GM21619 (cell line): Measurements from ENCODE around the gene R3HDM2.
"Not testable (repeated sequence)": the region's sequence is repeated elsewhere in the genome, so short reads cannot be mapped to it uniquely, and the experiment has no call there.

Source experiments
- ATAC-seq: cut with Tn5 transposase; IDR thresholded peaks from one replicate; pipeline ENCODE4 v1.9.1; 2021; ENCODE audit not compliant: unreplicated experiment

The R3HDM2 gene

DNA sequence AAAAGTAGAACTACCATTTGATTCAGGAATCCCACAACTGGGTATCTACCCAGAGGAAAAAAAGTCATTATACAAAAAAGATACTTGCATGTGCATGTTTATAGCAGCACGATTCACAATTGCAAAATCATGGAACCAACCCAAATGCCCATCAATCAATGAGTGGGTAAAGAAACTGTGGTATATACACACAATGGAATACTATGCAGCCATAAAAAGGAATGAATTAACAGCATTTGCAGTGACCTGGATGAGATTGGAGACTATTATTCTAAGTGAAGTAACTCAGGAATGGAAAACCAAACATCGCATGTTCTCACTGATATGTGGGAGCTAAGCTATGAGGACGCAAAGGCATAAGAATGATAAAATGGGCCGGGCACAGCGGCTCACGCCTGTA, 154.6 kb downstream of the R3HDM2 start:
- ATAC-seq = not testable (repeated sequence)

DNA sequence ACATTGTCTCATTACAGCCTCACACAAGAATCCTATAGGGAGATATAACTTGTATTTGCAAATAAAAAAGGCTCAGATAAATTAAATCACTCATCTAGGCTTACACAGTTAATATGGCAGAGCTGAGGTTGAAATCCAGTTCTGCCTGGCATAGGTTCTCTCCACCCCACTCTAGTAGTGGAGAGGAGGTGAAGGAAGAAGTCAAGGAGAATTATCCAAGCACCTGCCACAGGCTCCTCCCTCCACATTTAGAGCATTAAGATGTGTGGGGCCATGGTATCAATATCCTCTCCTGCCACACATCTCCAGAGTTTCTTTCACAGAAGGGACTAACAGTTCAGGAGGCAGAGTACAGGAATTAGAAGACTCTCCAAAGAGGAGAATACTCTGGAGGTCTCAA, 157.3 kb downstream of the R3HDM2 start:
- no peak for ATAC-seq

DNA sequence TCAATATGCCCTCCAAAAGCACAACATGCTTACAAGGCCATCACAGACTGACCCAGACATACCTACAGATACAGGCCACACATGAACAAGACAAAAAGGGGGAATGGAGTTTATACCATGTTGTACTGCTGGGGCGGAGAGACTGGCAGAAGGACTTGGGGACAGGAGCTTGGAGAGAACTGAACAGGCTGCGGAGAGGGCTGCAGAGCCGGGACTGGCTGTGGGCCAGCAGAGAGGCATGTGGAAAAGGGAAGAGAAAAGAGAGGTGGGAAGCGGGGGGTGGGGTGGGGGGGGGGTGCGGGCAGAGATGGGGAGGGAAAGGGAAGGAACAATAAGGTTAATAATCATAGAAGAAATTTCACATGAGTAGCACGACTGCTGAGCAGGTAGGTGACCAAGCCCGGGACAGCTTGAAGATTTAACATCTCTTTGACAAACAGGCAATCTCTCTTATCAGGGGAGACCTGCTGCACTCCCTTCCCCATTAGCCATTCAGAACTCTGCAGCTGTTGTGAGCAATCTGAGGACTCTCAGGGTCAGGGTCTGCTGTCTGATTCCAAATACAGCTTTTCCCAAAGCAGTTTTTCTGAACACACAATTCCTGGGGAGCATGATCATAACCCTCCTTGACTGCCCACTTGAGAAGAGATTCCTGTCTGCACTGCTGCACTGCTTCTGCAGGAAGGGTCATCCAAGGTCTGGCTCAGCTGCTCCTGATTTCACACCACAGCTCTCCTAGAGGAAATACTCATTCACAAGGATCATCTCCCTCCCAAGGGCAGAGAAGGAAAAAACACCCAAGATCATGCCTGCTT, 158.3 kb downstream of the R3HDM2 start:
- no peak for ATAC-seq

DNA sequence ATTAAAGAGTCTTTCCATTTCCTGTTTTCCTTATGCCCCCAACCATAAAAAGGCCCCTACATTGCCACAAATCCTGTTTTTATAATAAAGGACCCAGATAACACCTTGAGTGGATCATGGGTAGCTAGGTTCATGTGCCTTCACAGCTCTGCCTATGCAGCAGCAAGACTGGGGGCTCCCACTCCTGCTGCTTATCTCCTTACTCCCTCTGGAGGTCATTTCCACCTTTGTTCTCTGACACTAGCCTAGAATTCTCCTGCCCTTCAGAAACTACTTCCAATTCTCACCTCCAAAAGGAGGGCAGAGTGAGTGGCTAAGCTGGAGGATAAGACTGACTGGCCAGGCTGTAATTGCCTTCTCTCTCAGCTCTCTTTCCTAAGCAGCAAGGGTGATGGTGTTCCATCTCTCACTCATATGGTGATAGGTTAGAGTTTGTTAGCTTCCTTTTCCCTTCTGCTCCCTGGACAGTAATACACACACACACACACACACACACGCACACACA, 159.8 kb downstream of the R3HDM2 start:
- no peak for ATAC-seq

DNA sequence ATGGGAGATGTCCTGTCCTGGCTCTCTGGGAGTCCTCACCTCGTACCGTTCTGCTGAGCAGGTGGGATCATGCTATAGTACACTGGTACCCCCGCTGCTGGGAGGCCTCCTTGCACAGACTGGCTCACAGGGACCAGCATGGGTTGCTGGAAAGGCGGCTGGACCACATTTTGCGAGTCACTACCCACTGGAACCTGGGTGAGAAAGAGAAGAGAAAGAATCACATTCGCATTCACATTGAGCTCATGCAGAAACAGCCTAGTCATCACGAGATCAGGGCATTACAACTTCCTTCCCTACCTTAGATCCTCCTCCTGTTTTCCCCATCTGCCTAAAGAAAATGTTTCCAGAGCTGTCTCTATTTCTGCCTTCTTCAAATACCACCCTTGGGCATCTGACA, 162.6 kb downstream of the R3HDM2 start:
- no peak for ATAC-seq

DNA sequence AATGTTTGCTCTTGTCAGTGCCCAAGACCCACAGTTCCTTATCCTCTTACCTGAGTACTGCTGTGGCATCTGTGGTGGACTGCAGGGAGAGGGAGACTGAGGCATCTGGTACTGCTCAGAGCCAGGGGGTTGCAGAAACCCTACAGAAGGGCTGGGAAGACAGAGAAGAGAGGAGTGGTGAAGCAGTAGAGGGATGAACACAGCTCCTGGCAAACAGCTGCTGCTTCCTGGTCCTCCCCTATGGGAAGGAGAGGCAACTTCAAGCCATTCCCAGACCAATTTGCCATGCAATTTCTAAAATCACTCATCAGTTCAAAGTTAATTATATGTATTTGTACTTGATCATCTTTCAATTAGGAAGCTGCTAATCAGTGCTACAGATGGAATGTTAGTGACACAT, 164.2 kb downstream of the R3HDM2 start:
- no peak for ATAC-seq

DNA sequence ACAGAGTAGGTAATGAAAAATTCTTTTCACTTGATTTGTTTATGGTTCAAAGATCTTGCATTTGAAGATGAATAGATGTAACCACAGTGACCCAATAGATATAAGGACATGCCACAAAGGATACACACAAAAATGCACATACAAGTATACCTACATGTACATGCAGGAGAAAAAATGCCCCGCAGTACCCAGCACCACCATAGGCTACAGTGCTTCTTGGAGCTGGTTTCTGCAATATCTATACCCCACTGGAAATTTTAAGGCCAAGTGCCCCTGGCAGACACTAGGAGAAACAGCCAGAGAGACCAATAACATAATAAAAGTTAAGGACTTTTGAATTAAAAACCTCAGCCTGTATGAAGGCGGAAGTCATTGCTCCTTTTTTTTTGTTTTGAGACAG, 167.7 kb downstream of the R3HDM2 start:
- no peak for ATAC-seq

DNA sequence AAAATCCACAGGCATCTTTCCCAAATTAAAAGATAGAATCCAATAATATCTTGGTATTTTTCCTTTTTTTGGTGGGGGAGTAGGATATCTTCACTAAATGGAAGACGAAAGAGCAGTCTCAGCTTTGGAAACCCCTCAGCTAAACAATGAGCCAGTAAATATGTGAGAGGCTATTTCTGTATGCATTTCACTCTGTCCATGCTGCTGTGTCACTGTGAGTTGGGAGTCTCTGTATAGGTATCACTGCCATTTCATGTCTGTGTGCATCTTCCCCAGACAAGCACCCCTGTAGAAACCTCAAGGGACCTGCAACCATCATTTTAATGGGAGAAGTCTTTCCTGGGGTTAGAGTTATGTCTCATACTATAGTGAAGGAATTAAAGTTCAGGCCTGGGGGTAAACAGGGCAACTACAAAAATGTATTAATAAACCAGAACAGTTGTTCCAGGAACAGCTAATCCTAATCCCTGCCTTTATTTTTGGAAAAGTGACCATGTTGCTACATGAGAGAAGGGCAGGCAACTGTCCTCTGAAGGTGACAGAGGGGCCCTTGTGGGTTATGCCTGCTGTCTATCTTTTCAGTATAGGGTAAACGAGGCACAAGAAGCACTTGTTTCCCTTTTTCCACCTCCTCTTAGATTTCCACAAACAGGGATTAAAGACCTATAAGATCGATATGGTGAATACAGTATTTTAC, 168.6 kb downstream of the R3HDM2 start:
- no peak for ATAC-seq

DNA sequence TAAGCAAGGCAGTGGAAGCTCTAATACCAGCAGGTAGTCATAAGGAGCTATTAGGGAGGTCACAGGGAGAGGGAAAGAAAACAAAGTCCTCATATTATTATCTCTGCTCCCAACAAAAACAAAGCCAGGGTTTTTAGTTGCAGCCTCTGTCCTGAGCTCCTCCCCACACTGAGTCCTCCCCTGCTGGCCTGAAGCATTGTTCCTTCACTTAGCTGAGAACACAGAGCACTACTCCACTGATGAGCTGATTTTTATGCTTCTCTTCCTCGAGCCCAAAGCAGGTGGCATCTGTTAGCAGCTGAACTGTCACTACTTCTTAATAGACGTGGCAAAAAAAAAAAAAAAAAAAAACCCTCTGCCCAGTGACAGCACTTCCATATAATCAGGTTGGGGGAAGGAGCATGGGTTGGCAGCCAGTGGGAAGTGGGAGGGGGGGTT, 169.4 kb downstream of the R3HDM2 start:
- ATAC-seq = no peak

DNA sequence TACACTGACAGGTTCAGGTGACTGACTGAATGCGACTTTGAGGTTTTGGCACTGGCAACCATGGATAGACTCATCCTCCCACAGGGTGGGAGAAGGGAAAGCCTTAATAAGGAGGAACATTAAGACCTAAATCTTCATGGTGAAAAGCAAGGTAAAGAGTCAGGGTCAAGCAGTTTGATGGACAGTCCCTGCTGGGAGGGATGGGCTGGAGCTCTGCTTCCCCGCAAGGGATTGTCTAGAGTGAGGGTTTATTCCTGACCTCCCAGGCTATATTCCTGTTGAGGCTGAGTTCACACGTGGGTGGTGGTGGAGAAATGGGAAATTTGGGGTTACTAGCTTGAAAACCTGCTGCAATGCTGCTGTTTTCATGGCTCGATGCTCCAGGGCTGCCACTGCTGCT, 170.5 kb downstream of the R3HDM2 start:
- no peak for ATAC-seq

DNA sequence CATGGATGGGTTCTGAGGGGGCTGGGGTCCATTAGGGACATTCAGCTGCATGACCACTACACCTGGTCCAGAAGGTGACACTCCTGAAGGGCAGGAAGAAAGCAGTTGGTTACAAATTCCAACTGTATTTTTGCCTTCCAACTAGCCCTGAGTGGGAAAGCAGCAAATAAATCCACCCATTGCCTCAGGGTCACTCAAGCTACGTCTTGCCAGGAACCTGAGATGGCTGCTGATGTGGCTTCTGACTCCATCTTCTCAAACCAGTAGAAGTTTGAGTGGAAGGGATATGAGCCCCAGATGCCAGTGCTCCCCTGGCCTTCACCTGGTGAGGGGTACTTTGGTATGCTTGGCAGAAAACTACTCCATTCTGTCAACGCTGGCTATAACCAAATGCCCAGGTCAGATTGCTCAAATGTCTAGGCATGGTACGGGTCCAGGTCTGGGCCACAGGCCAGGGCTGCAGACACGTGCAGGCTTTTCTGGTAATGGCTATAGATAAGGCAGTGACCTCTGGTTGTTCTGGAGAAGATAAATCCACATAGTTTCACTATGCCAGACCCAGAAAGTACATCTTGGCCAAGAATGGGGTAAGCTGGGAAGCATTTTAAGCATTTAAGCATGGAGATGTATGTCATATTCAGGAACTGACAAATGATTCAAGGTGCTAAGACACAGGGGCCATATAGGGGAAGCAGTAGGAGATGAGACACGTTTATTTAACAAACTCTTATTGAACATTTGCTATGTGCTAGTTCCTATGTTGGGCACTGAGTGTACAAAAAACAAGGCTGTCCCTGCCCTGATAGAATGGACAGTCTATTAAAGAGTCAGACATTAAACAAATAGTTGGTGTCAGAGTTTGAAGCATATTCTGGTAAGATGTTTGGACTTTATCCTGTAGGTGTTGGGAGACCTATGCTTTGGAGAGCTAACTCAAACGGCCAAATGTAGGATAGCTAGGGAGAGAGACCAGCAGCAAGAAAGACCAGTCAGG, 171.6 kb downstream of the R3HDM2 start:
- no peak for ATAC-seq

DNA sequence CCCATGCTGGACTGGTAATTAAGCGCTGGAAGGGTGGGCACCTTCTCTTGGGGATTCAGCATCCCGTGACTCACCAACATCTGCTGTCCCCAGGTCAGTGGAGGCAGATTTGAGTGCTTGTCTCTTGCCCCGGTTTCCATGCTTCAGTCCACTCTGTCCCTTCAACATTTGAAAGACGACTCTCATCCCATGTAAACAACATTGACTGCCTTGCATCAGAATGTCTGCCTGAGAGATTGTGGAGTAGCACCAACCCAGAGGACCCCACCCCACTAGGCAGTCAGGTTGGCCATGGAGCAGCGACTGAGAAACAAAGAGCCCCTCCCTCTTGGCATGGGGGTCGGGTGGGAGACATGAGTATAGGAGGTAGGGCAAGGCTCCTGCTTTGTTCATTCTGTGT, 174.9 kb downstream of the R3HDM2 start:
- ATAC-seq = no peak

DNA sequence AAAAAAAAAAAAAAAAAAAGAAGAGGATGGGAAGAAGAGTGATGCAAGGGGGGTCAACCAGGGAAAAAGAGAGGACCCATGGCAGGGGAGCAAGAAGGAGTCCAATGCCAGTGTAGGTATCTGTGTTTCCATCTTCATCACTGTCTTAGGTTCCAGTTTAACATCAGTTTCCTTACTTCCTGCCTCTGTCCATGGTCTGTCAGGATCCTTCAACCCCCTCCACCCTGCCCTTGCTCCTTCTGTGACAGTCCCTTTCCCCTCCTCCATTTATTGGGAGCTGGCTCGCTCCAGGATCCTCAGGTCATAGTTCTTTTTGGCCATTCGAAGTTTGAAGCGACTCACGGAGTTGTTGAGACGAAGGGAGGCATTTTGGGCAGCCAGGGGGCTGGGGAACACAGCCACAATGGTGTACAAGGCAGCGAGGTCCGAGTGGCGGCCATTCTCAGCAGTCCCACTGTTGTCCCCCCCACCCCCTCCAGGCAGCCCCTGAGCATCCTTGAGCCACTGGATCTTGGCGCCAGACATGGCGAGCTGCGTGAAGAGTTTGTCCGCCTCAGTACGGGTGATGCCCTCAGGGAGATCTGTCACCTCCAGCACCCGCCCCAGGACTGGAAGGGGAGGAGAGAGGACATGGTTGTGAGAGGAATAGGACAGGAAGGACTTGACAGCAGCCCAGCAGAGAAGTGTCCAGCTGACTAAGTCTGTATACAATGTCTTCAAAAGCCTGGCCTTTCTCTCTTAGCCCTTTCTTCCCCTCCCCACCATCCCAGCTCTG, 176.2 kb downstream of the R3HDM2 start:
- ATAC-seq = no peak

DNA sequence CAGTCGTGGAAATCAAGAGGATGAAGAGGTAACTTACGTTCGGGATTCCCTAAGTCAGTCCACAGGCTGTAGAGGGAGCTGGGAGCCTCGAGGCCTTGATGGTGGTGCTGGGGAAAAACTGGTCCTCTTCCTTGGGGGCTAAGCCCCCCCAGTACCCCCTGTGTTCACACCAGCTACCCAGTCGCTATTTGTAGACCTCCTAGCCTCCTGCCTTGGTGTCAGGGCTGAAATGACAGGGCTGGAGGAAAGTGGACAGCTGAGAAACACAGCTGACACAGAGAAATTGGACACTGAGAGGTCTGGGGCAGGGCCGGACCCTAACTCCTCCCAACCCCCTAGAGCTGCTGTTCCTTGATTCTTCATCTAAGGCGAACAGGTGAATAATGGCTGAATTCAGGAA, 179.9 kb downstream of the R3HDM2 start, which contains the start of gene STAC3:
Gene STAC3 (minus strand): TSS at position 232 of the 400 bp plus-strand sequence. CDS start 1,551 bp downstream, outside the sequence.
- no peak for ATAC-seq

DNA sequence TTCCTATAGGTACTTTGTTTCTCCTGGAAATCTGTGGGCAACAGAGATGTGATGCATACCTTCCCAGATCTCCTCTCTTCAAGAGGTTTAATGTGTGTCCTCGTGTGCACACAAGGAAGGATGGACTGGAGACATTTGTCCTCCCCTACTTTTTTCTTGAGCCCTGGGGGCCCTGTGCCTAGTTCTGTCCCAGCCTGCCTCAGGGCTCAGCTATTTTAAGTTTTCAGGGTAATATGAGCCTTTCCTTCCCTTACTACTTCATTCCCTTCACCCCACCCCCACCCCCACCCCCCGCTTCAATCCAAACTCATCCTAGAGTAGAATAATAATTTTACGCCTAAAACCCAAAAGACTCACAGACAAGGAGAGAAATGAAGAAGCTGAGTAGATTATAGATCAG, 180.3 kb downstream of the R3HDM2 start:
- ATAC-seq = no peak

DNA sequence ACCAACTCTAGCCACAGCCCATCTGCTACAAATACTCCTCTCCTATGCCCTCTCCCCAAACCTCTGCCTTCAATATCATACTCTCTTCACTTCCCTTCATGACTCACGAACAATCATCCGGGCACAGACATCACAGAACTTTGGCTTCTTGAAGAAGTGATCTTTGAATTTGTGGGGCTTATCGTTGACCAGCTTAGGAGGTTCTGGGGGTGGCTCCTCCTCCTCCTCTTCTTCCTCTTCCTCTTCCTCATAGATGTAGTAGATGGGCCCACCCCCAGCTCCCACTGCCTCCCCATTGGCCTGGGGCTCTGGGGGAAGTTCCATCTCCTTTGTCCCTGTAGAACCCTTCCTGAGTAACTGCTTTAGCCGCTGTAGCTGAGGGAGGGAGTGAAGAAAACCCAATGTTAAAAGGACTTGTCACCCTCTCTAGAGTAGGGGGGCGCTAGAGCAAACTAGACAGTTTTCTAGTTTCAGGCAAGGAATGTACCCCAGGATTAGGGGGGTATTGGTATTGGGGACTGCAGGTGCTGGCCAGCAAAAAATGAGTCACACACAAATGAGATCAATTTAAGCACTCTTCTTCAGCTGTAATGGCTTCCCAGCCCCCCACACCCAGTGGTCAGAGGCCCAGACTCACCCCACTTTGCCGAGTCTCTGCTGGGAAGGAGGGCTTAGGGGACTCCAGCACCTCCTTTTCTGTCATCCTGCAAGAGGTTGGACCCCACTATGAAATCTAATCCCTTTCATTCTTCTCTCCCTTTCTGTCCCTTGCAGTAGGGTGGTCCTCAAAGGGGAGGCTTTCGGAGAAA, 181.7 kb downstream of the R3HDM2 start:
- no peak for ATAC-seq

DNA sequence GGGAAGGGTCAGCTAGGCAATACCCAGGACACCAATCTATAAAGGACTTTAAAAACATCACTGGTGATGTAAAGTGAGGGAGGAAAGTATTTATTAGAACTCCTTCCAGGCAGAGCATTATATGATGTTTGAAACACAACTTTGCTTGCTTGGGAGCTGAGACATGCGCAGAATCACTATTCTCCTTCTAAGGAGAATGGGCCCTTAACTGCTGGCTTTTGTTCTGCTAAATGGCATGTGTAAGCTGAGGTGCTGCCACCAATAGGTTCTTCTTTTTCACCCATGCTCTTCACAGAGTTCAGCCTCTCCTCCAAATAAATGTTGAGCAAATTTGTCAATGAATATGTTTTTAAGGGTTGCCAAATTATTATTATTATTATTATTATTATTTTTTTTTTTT, 183.8 kb downstream of the R3HDM2 start:
- no peak for ATAC-seq

DNA sequence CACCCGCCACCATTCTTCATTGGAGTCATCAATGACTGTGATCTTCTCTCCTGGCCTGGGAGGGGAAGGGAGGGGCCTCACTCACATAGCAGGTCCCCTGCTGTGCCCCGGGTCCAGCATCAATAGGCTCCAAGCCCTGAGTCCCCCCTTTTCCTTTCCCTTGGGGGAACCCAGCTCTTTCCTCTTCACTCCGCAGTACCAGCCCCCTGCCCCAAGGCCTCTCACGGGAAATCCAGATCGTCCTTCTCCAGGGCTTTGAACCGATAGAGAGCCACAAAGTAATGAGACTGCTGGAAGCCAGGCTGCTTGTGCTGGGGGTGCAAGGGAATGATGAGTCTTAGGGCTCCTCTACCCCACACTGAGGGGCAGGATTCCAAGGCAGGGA, 186.5 kb downstream of the R3HDM2 start:
- no peak for ATAC-seq

DNA sequence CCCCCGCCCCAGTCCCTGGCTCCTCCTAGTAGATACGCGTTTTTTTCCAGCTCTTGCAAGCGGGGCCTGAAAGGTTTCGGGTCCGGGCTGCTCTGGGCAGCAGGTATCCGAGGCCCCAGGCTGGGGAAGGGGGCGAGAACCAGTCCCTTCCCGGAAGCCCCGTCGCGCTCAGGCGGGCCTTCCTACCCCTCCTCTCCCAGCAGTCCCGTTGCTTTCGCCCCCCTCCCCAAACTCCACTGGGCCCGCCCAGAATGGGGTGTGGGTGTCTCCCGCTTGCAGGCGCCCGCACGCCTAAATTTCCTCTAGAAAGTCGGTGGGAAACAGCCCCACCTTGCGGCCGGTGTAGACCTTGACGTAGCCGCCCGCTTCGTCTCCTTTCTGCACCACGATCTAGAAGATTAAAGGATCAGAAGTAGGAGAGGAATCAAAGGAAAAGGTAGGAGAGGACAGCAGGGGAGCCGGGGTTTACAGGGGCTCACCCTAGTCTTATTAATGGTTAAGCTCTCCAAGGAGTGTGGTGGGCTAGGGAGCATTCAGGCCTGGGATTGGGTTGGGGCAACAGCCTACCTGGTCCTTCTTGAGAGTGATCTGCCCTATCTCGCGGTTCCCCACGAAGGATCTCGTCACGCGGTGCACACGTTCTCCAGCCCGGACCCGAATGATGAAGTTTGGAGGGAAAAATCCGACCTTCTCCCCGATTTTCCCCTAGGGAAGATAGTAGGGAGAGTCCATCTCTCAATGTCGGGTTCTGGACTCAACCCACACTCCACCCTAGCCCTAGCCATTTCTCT, 187.1 kb downstream of the R3HDM2 start:
- ATAC-seq = no peak
